Neural cell (in vitro differentiated cells): ENCODE data around the gene UNK. TPM values are rescaled to one million over a fixed set of nuclear protein-coding genes. Genes with fewer than 3 reads are reported as not detected.

Source experiments
- H2AFZ ChIP-seq: fragments of 200-600, 300-800 bp; sonication (generic), shearing (Covaris generic); 2 replicates; pipeline ENCODE4 v1.6.0; 2014; ENCODE audit warnings: low read depth, mild to moderate bottlenecking, antibody characterized with exemption, low read length, moderate library complexity
- H3F3A ChIP-seq: fragments of 200-600 bp; shearing (Covaris generic); 2 replicates; pipeline ENCODE4 v1.6.1; 2016; ENCODE audit warnings: mild to moderate bottlenecking, moderate library complexity, mixed read lengths, antibody characterized with exemption, low read length; ENCODE audit not compliant: insufficient read depth, poor library complexity, severe bottlenecking
- H3K27ac ChIP-seq: fragments of 200-600, 300-800 bp; sonication (generic), shearing (Covaris generic); 2 replicates; pipeline ENCODE4 v1.5.1; 2014; ENCODE audit warnings: mild to moderate bottlenecking, low read length, moderate library complexity
- H3K27me3 ChIP-seq: fragments of 300-800, 200-600 bp; sonication (generic), shearing (Covaris generic); 2 replicates; pipeline ENCODE4 v1.6.0; 2014; ENCODE audit warnings: mild to moderate bottlenecking, low read depth, low read length, moderate library complexity; ENCODE audit not compliant: insufficient read depth
- H3K36me3 ChIP-seq: fragments of 300-800, 200-600 bp; sonication (generic), shearing (Covaris generic); 2 replicates; pipeline ENCODE4 v1.5.1; 2014; ENCODE audit warnings: mild to moderate bottlenecking, antibody characterized with exemption, low read length, moderate library complexity; ENCODE audit not compliant: insufficient read depth
- H3K4me2 ChIP-seq: fragments of 300-800, 200-600 bp; sonication (generic), shearing (Covaris generic); 2 replicates; pipeline ENCODE4 v1.6.0; 2014; ENCODE audit warnings: mild to moderate bottlenecking, low read length
- H3K4me3 ChIP-seq: fragments of 300-800, 200-600 bp; sonication (generic), shearing (Covaris generic); 2 replicates; pipeline ENCODE4 v1.5.1; 2014; ENCODE audit warnings: mild to moderate bottlenecking, low read length, moderate library complexity
- H3K79me2 ChIP-seq: fragments of 200-600 bp; shearing (Covaris generic); replicated peaks from 2 replicates; pipeline ENCODE4 v1.6.0; 2014; ENCODE audit warnings: mild to moderate bottlenecking, low read length, moderate library complexity; ENCODE audit not compliant: insufficient read depth
- H3K9ac ChIP-seq: fragments of 300-800, 200-600 bp; sonication (generic), shearing (Covaris generic); 2 replicates; pipeline ENCODE4 v1.6.1; 2016; ENCODE audit warnings: mild to moderate bottlenecking, low read length, mixed read lengths
- H3K9me2 ChIP-seq: fragments of 200-600 bp; shearing (Covaris generic); 2 replicates; pipeline ENCODE4 v1.6.1; 2016; ENCODE audit warnings: mild to moderate bottlenecking, low read length, mixed read lengths; ENCODE audit not compliant: insufficient read depth
- H3K9me3 ChIP-seq: fragments of 200-600, 300-800 bp; sonication (generic), shearing (Covaris generic); 2 replicates; pipeline ENCODE4 v1.6.1; 2016; ENCODE audit warnings: mild to moderate bottlenecking, mixed run types, low read length, moderate library complexity, mixed read lengths
- H4K20me1 ChIP-seq: fragments of 200-600 bp; shearing (Covaris generic); 2 replicates; pipeline ENCODE4 v1.6.1; 2016; ENCODE audit warnings: mild to moderate bottlenecking, mixed run types; ENCODE audit not compliant: insufficient read depth
- EP300 ChIP-seq: fragments of 450-650 bp; conservative IDR thresholded peaks from 2 replicates; pipeline ENCODE4 v1.6.1; 2014; ENCODE audit warnings: antibody characterized with exemption, mild to moderate bottlenecking, moderate library complexity; ENCODE audit not compliant: poor library complexity, severe bottlenecking
- EZH2 ChIP-seq: fragments of 200-600, 300-800 bp; shearing (Covaris generic), sonication (generic); IDR thresholded peaks from 2 replicates; pipeline ENCODE4 v1.6.1; 2014; ENCODE audit warnings: antibody characterized with exemption, low read length, borderline replicate concordance, mild to moderate bottlenecking; ENCODE audit not compliant: insufficient read depth, poor library complexity, severe bottlenecking
- MXI1 ChIP-seq: fragments of 450-650 bp; conservative IDR thresholded peaks from 2 replicates; pipeline ENCODE4 v1.6.1; 2014; ENCODE audit warnings: antibody characterized with exemption, mild to moderate bottlenecking; ENCODE audit not compliant: poor library complexity, severe bottlenecking
- POLR2AphosphoS5 ChIP-seq: IDR thresholded peaks from 2 replicates; pipeline ENCODE4 v1.6.1; 2012
- RAD21 ChIP-seq: fragments of 450-650 bp; conservative IDR thresholded peaks from 2 replicates; pipeline ENCODE4 v1.6.1; 2014; ENCODE audit warnings: antibody characterized with exemption, mild to moderate bottlenecking, moderate library complexity
- SMC3 ChIP-seq: fragments of 450-650 bp; conservative IDR thresholded peaks from 2 replicates; pipeline ENCODE4 v1.6.1; 2014; ENCODE audit warnings: antibody characterized with exemption, mild to moderate bottlenecking, moderate library complexity; ENCODE audit not compliant: poor library complexity
- TAF1 ChIP-seq: IDR thresholded peaks from 2 replicates; pipeline ENCODE4 v1.6.1; 2012; ENCODE audit warnings: low read depth
- polyA plus RNA-seq: library from polyadenylated mRNA; depleted of rRNA; stranded (reverse); fragments of >200 nt; gene quantifications from 2 replicates; pipeline ENCODE4 v1.2.3, GENCODE V29; 2014
- TF ChIP-seq, protein P1 (sequence below): IDR thresholded peaks from 2 replicates; pipeline ENCODE4 v1.6.1; 2012; ENCODE audit warnings: borderline replicate concordance
- TF ChIP-seq, protein P2 (sequence below): fragments of 450-650 bp; IDR thresholded peaks from 2 replicates; pipeline ENCODE4 v1.5.1; 2014; ENCODE audit warnings: antibody characterized with exemption, mild to moderate bottlenecking, moderate library complexity; ENCODE audit not compliant: poor library complexity, severe bottlenecking

UNK gene
- polyA plus RNA-seq, 1 donor from 2014 or later: 29.9 TPM

DNA sequence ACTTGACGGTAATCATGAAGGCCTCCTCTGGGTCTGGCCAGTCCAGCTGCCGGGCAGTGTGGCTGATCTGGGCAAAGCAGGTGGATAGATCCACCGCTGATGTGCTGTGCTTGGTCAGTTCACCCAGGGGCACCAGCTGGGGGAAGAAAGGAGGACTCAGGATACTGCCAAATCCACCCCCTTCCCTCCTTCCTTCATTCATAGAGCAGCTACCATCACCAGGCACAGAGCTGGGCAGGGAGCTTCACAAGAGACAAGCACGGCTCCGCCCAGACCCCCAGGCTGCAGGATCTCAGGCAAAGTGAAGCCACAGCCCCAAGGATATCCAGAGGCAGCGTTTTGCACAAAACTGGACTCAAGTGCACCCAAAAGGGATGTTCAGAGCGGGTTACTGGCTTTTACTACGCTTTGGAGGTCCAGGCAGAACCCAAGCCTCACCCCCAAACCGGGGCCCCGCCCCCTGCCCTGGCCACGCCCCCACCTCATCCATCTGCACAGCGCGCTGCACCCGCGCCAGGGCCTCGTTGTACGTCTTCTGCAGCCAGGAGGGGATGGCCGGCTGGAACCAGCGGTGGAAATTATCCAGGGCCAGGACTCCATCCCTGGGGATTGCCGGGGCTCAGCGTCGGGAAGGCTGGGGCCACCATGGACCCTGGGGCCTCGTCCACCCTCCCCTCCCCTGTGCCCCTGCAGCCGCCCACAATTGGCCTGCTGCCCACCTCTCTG lies 50.5 kb downstream of the UNK start:
- H3K9me3 ChIP-seq: no peaks in the 10 kb centered on the region
- H3K27ac ChIP-seq: no peak overlapping the region
- H3K4me2 ChIP-seq: no peak overlapping the region
- no peaks in the 10 kb centered on the region for H3K9me2 ChIP-seq
- no peaks in the 10 kb centered on the region for H3K27me3 ChIP-seq
- TF ChIP-seq POLR2AphosphoS5 (no peak), RAD21 (no peak), SMC3 (no peak), EP300 (no peak), TAF1 (no peak), MXI1 (no peak), EZH2 (no peak)
- TF ChIP-seq, protein P1, sequence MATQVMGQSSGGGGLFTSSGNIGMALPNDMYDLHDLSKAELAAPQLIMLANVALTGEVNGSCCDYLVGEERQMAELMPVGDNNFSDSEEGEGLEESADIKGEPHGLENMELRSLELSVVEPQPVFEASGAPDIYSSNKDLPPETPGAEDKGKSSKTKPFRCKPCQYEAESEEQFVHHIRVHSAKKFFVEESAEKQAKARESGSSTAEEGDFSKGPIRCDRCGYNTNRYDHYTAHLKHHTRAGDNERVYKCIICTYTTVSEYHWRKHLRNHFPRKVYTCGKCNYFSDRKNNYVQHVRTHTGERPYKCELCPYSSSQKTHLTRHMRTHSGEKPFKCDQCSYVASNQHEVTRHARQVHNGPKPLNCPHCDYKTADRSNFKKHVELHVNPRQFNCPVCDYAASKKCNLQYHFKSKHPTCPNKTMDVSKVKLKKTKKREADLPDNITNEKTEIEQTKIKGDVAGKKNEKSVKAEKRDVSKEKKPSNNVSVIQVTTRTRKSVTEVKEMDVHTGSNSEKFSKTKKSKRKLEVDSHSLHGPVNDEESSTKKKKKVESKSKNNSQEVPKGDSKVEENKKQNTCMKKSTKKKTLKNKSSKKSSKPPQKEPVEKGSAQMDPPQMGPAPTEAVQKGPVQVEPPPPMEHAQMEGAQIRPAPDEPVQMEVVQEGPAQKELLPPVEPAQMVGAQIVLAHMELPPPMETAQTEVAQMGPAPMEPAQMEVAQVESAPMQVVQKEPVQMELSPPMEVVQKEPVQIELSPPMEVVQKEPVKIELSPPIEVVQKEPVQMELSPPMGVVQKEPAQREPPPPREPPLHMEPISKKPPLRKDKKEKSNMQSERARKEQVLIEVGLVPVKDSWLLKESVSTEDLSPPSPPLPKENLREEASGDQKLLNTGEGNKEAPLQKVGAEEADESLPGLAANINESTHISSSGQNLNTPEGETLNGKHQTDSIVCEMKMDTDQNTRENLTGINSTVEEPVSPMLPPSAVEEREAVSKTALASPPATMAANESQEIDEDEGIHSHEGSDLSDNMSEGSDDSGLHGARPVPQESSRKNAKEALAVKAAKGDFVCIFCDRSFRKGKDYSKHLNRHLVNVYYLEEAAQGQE: no peak
- TF ChIP-seq, protein P2, sequence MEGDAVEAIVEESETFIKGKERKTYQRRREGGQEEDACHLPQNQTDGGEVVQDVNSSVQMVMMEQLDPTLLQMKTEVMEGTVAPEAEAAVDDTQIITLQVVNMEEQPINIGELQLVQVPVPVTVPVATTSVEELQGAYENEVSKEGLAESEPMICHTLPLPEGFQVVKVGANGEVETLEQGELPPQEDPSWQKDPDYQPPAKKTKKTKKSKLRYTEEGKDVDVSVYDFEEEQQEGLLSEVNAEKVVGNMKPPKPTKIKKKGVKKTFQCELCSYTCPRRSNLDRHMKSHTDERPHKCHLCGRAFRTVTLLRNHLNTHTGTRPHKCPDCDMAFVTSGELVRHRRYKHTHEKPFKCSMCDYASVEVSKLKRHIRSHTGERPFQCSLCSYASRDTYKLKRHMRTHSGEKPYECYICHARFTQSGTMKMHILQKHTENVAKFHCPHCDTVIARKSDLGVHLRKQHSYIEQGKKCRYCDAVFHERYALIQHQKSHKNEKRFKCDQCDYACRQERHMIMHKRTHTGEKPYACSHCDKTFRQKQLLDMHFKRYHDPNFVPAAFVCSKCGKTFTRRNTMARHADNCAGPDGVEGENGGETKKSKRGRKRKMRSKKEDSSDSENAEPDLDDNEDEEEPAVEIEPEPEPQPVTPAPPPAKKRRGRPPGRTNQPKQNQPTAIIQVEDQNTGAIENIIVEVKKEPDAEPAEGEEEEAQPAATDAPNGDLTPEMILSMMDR: no peak
- H3K36me3 ChIP-seq: no peaks in the 10 kb centered on the region
- no peaks in the 10 kb centered on the region for H4K20me1 ChIP-seq
- H3K79me2 ChIP-seq: no peaks in the 10 kb centered on the region
- H3K4me3 ChIP-seq: no peak overlapping the region
- no peaks in the 10 kb centered on the region for H3F3A ChIP-seq
- no peak overlapping the region for H3K9ac ChIP-seq
- H2AFZ ChIP-seq: no peak overlapping the region

DNA sequence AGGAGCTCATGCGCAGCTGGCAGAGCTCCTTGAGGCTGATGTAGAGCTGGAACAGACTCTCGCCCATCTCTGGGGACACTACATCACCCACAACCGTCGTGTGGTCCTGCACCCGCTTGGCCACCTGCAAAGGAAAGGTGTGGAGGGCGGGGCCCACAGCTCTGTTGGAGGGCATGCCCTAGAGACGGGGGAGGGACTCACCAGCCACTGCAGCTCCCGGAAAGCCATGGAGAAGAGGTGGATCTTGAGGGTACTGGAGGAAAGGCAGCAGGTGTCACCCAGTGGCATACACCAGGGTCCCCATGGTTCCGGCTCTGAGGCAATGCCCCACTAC lies 51.0 kb downstream of the UNK start:
- Histone ChIP-seq H3K27ac (no peak overlapping the region), H3K27me3 (no peaks in the 10 kb centered on the region), H3K9ac (no peak overlapping the region), H3K79me2 (no peaks in the 10 kb centered on the region), H3K36me3 (no peaks in the 10 kb centered on the region), H3K9me3 (no peaks in the 10 kb centered on the region), H3F3A (no peaks in the 10 kb centered on the region), H3K9me2 (no peaks in the 10 kb centered on the region), H2AFZ (no peak overlapping the region), H4K20me1 (no peaks in the 10 kb centered on the region), H3K4me3 (no peak overlapping the region), H3K4me2 (no peak overlapping the region)
- TF ChIP-seq RAD21: no peak
- TF ChIP-seq, protein P2: no peak
- no peak for TF ChIP-seq SMC3
- TF ChIP-seq EZH2: no peak
- TF ChIP-seq, protein P1: no peak
- no peak for TF ChIP-seq MXI1
- no peak for TF ChIP-seq EP300
- TF ChIP-seq TAF1: no peak
- no peak for TF ChIP-seq POLR2AphosphoS5
